Liver (tissue), 9 donors: ENCODE results near the gene LRRC27. TPM values are rescaled to one million over a fixed set of nuclear protein-coding genes. Genes with fewer than 3 reads are reported as not detected.

Experiments
- DNase-seq: peaks from one replicate; pipeline ENCODE4 v3.0.0-alpha.2; 2017; ENCODE audit warnings: low spot score
- H3K27ac ChIP-seq, 2 donors: one replicate each; pipeline ENCODE4 v1.7.0; 2013; ENCODE audit warnings: inconsistent platforms in 2 of 2, low read length in 2 of 2, control low read depth in 1 of 2, low read depth in 1 of 2, mild to moderate bottlenecking in 1 of 2
- H3K27me3 ChIP-seq, 4 donors: one replicate each; pipeline versions ENCODE4 v1.6.1 to v1.7.0; 2013; ENCODE audit warnings: low read length in 3 of 4, inconsistent platforms in 1 of 4, mild to moderate bottlenecking in 1 of 4, moderate library complexity in 1 of 4; ENCODE audit not compliant: control insufficient read depth in 4 of 4, insufficient read depth in 4 of 4
- H3K36me3 ChIP-seq, 4 donors: one replicate each; pipeline versions ENCODE4 v1.6.1 to v1.7.0; 2013; ENCODE audit warnings: low read length in 3 of 4, mild to moderate bottlenecking in 3 of 4, low read depth in 1 of 4, moderate library complexity in 1 of 4; ENCODE audit not compliant: control insufficient read depth in 4 of 4, insufficient read depth in 3 of 4
- H3K4me1 ChIP-seq, 4 donors: one replicate each; pipeline versions ENCODE4 v1.6.1 to v1.7.0; 2013; ENCODE audit warnings: low read length in 3 of 4, mild to moderate bottlenecking in 3 of 4, moderate library complexity in 1 of 4; ENCODE audit not compliant: control insufficient read depth in 4 of 4, insufficient read depth in 4 of 4
- H3K4me3 ChIP-seq, 3 donors: one replicate each; pipeline versions ENCODE4 v1.6.1 to v1.7.0; 2013; ENCODE audit warnings: low read length in 3 of 3, control low read depth in 1 of 3, low read depth in 1 of 3, mild to moderate bottlenecking in 1 of 3
- H3K9ac ChIP-seq, 2 donors: one replicate each; pipeline ENCODE4 v1.7.0; 2013; ENCODE audit warnings: low read length in 2 of 2, mild to moderate bottlenecking in 2 of 2, moderate library complexity in 2 of 2, control low read depth in 1 of 2, low read depth in 1 of 2
- H3K9me3 ChIP-seq, 4 donors: one replicate each; pipeline versions ENCODE4 v1.6.1 to v1.7.0; 2013; ENCODE audit warnings: low read length in 3 of 4; ENCODE audit not compliant: control insufficient read depth in 4 of 4
- ATF3 ChIP-seq: IDR thresholded peaks from 2 replicates; pipeline ENCODE4 v1.6.1; 2016; ENCODE audit warnings: antibody characterized with exemption
- CTCF ChIP-seq: fragments of 150-350 bp; IDR thresholded peaks from 2 replicates; pipeline ENCODE4 v1.5.1; 2017; ENCODE audit warnings: improper control_type of control experiment, low read depth, low read length; ENCODE audit not compliant: missing input control
- EGR1 ChIP-seq, 2 donors: IDR thresholded peaks; 2 replicates each; pipeline ENCODE4 v1.6.1; 2016 to 2018; ENCODE audit warnings: antibody characterized with exemption in 2 of 2, low read depth in 2 of 2
- FOXA1 ChIP-seq: IDR thresholded peaks from 2 replicates; pipeline ENCODE4 v1.6.1; 2016; ENCODE audit warnings: antibody characterized with exemption
- FOXA2 ChIP-seq: IDR thresholded peaks from 2 replicates; pipeline ENCODE4 v1.6.1; 2016; ENCODE audit warnings: antibody characterized with exemption
- GABPA ChIP-seq, 2 donors: IDR thresholded peaks in 1 of 2; conservative IDR thresholded peaks in 1 of 2; 2 replicates each; pipeline ENCODE4 v1.6.1; 2016; ENCODE audit warnings: antibody characterized with exemption in 2 of 2, mild to moderate bottlenecking in 1 of 2, moderate library complexity in 1 of 2
- HNF4A ChIP-seq, 2 donors: conservative IDR thresholded peaks; 2 replicates each; pipeline ENCODE4 v1.6.1; 2016; ENCODE audit warnings: antibody characterized with exemption in 2 of 2, mild to moderate bottlenecking in 2 of 2
- HNF4G ChIP-seq: IDR thresholded peaks from 2 replicates; pipeline ENCODE4 v1.6.1; 2016; ENCODE audit warnings: antibody characterized with exemption
- JUND ChIP-seq, 2 donors: IDR thresholded peaks; 2 replicates each; pipeline ENCODE4 v1.6.1; 2016; ENCODE audit warnings: antibody characterized with exemption in 2 of 2
- MAX ChIP-seq: IDR thresholded peaks from 2 replicates; pipeline ENCODE4 v1.6.1; 2016; ENCODE audit warnings: antibody characterized with exemption
- REST ChIP-seq: IDR thresholded peaks from 2 replicates; pipeline ENCODE4 v1.6.1; 2016; ENCODE audit warnings: antibody characterized with exemption, mild to moderate bottlenecking
- SP1 ChIP-seq: IDR thresholded peaks from 2 replicates; pipeline ENCODE4 v1.6.1; 2018; ENCODE audit warnings: antibody characterized with exemption, mild to moderate bottlenecking
- TAF1 ChIP-seq: conservative IDR thresholded peaks from 2 replicates; pipeline ENCODE4 v1.6.1; 2016; ENCODE audit warnings: antibody characterized with exemption, mild to moderate bottlenecking
- YY1 ChIP-seq: IDR thresholded peaks from 2 replicates; pipeline ENCODE4 v1.6.1; 2016; ENCODE audit warnings: antibody characterized with exemption, mild to moderate bottlenecking
- ZBTB33 ChIP-seq: IDR thresholded peaks from 2 replicates; pipeline ENCODE4 v1.6.1; 2016; ENCODE audit warnings: antibody characterized with exemption
- WGBS: extraction: QIAGEN DNeasy Blood & Tissue Kit; methylation state at CpG from one replicate; pipeline ENCODE4 v1.1.7; 2013; 5-methylcytosine and 5-hydroxymethylcytosine counted together
- polyA plus RNA-seq, 2 donors: library from polyadenylated mRNA; stranded (reverse) in 1 of 2; unstranded in 1 of 2; fragments of 200-250 nt in 1 of 2; fragments of >200 nt in 1 of 2; fragmentation: Nextera tagmentation in 1 of 2; extraction: Ambion mirVana in 1 of 2; gene quantifications; one replicate each; pipeline versions ENCODE4 v1.2.1 to v1.2.3, GENCODE V29; 2013 to 2015
- total RNA-seq, 2 donors: library from RNA; depleted of rRNA; stranded (reverse); fragments of >200 nt; gene quantifications; one replicate each; pipeline ENCODE4 v1.2.3, GENCODE V29; 2014
- donor health status: healthy.
- donor health status: healthy.
- donor health status: healthy.
- donor health status: healthy.
- donor health status: healthy.

The LRRC27 gene
- total and polyA plus RNA-seq, 4 donors = 1.8 to 2.8 (median 2.6) TPM

GRCh38 chr10:132300582-132300981 is 31.4 kb upstream of the LRRC27 start:
- WGBS = 71% methylated on average over 10 of the region's 10 CpGs
- TF ChIP-seq YY1 (no peak), ATF3 (no peak), CTCF (no peak), HNF4A (conservative IDR thresholded peaks at IDR 0.05) (no peak), EGR1 (IDR thresholded peaks at IDR 0.05; ENCODE audit: low read depth in 2 of 2) (no peak), ZBTB33 (no peak), MAX (no peak), REST (no peak), SP1 (no peak), HNF4G (no peak), FOXA2 (no peak), FOXA1 (no peak), TAF1 (no peak), GABPA (IDR thresholded peaks at IDR 0.05 in 1 of 2, conservative IDR thresholded peaks at IDR 0.05 in 1 of 2) (no peak), JUND (IDR thresholded peaks at IDR 0.05) (no peak)
- DNase-seq = no peak

More at GRCh38 chr10:132300582-132300981, 31.4 kb upstream of the LRRC27 start:
- Histone ChIP-seq H3K4me3 (no peak overlapping the region), H3K36me3 (no peaks in the 10 kb centered on the region), H3K9ac (no peak overlapping the region), H3K9me3 (no peaks in the 10 kb centered on the region), H3K27me3 (no peaks in the 10 kb centered on the region), H3K4me1 (no peaks in the 10 kb centered on the region), H3K27ac (no peak overlapping the region)
